Sigmoid colon (tissue), 7 donors: ENCODE results near the gene DHX35. TPM values are rescaled to one million over a fixed set of nuclear protein-coding genes. Genes with fewer than 3 reads are reported as not detected.

Source experiments
- DNase-seq: peaks from one replicate; pipeline ENCODE4 v3.0.0-alpha.2; 2019
- H3K27ac ChIP-seq, 4 donors: fragments of 200-600 bp; sonication (generic); one replicate each; pipeline ENCODE4 v1.5.1; 2016 to 2019; ENCODE audit warnings: mild to moderate bottlenecking in 1 of 4
- H3K27me3 ChIP-seq, 3 donors: fragments of 200-600 bp; sonication (generic); one replicate each; pipeline ENCODE4 v1.5.1; 2019; ENCODE audit warnings: mild to moderate bottlenecking in 1 of 3
- H3K36me3 ChIP-seq, 4 donors: fragments of 200-600 bp; sonication (generic); one replicate each; pipeline ENCODE4 v1.5.1; 2016 to 2019
- H3K4me1 ChIP-seq, 4 donors: fragments of 200-600 bp; sonication (generic); one replicate each; pipeline ENCODE4 v1.5.1; 2017 to 2019
- H3K4me3 ChIP-seq, 4 donors: fragments of 200-600 bp; sonication (generic); one replicate each; pipeline ENCODE4 v1.5.1; 2017 to 2019; ENCODE audit warnings: mild to moderate bottlenecking in 2 of 4, moderate library complexity in 1 of 4
- H3K9me3 ChIP-seq, 4 donors: fragments of 200-600 bp in 3 of 4; sonication (generic) in 3 of 4; one replicate each; pipeline versions ENCODE4 v1.5.1 to v1.6.1; 2013 to 2019
- EP300 ChIP-seq, 4 donors: sonication (generic); formaldehyde crosslinking; IDR thresholded peaks; one replicate each; pipeline ENCODE4 v1.6.1; 2017; ENCODE audit warnings: antibody characterized with exemption in 4 of 4
- POLR2A ChIP-seq, 2 donors: fragments of 450-650 bp; IDR thresholded peaks; one replicate each; pipeline ENCODE4 v1.6.1; 2016; ENCODE audit warnings: antibody characterized with exemption in 2 of 2, mild to moderate bottlenecking in 2 of 2, moderate library complexity in 2 of 2
- POLR2AphosphoS5 ChIP-seq, 4 donors: sonication (generic); formaldehyde crosslinking; IDR thresholded peaks; one replicate each; pipeline ENCODE4 v1.6.1; 2017; ENCODE audit warnings: antibody characterized with exemption in 4 of 4
- WGBS, 2 donors: extraction: QIAGEN DNeasy Blood & Tissue Kit; methylation state at CpG; one replicate each; pipeline ENCODE4 v1.1.7; 2013; 5-methylcytosine and 5-hydroxymethylcytosine counted together
- intact Hi-C: fragments of 100-400 bp; cut with DNase I; formaldehyde crosslinking; loops from one replicate; pipeline ENCODE4 v1.15.1; 2023
- polyA plus RNA-seq, 3 donors: library from polyadenylated mRNA; stranded (reverse); fragments of 200-250 nt; gene quantifications; one replicate each; pipeline ENCODE4 v1.2.3, GENCODE V29; 2013
- total RNA-seq, 4 donors: library from RNA; depleted of rRNA; stranded (reverse); fragments of >200 nt; gene quantifications; one replicate each; pipeline ENCODE4 v1.1.0, GENCODE V29; 2016
- TF ChIP-seq, protein P1 (sequence below), 4 experiments: fragments of 450-650 bp in 3 of 4; fragments of 200-600 bp in 1 of 4; IDR thresholded peaks; one replicate each; pipeline ENCODE4 v1.5.1; 2016 to 2019; ENCODE audit warnings: antibody characterized with exemption in 4 of 4, mild to moderate bottlenecking in 3 of 4, moderate library complexity in 2 of 4
- donor health status: healthy with polysubstance abuse.
- donor health status: Bipolar disorder and iron deficiency.
- donor health status: healthy.

DHX35 gene
- total and polyA plus RNA-seq, 7 donors, result 8.8 to 33.2 (median 16.1) TPM

DNA sequence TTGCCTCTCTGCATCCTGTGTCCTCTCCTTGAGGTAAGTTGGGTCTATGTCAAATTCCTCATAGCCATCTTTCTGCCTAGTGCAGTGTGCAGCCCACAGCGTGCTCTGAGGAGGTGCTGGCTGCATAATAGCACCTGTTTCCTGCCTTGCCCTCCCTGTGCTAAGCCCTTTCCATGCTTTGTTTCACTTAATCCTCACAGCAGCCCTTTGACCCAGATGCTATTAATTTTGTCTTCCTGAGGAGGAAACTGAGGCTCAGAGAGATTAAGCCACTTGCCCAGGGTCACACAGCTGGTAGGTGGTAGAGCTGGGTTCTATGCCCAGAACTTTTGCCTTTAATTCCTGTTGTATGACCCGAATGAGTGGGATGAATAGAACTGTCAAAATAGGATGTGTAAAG lies 22.5 kb upstream of the DHX35 start:
- peak; percentile 2 for DNase-seq
- 89 to 95% methylated on average over 2 of the region's 2 CpGs for WGBS, 2 donors
- Histone ChIP-seq H3K4me3 (no peak overlapping the region), H3K36me3 (peaks cover 0 to 45% (median 6%) of the 10 kb centered on the region in 4 donors), H3K9me3 (no peaks in the 10 kb centered on the region), H3K27ac (peak overlapping the region in 3 of 4 donors; percentile 5 to 50 (median 18)), H3K27me3 (no peaks in the 10 kb centered on the region), H3K4me1 (peaks cover 0 to 30% (median 15%) of the 10 kb centered on the region in 4 donors)
- TF ChIP-seq POLR2A (IDR thresholded peaks at IDR 0.05), result no peak
- no peak for TF ChIP-seq POLR2AphosphoS5 (IDR thresholded peaks at IDR 0.05)
- TF ChIP-seq, protein P1, sequence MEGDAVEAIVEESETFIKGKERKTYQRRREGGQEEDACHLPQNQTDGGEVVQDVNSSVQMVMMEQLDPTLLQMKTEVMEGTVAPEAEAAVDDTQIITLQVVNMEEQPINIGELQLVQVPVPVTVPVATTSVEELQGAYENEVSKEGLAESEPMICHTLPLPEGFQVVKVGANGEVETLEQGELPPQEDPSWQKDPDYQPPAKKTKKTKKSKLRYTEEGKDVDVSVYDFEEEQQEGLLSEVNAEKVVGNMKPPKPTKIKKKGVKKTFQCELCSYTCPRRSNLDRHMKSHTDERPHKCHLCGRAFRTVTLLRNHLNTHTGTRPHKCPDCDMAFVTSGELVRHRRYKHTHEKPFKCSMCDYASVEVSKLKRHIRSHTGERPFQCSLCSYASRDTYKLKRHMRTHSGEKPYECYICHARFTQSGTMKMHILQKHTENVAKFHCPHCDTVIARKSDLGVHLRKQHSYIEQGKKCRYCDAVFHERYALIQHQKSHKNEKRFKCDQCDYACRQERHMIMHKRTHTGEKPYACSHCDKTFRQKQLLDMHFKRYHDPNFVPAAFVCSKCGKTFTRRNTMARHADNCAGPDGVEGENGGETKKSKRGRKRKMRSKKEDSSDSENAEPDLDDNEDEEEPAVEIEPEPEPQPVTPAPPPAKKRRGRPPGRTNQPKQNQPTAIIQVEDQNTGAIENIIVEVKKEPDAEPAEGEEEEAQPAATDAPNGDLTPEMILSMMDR (IDR thresholded peaks at IDR 0.05), result no peak
- no peak for TF ChIP-seq EP300 (IDR thresholded peaks at IDR 0.05)
- intact Hi-C loops, result no loop called here

DNA sequence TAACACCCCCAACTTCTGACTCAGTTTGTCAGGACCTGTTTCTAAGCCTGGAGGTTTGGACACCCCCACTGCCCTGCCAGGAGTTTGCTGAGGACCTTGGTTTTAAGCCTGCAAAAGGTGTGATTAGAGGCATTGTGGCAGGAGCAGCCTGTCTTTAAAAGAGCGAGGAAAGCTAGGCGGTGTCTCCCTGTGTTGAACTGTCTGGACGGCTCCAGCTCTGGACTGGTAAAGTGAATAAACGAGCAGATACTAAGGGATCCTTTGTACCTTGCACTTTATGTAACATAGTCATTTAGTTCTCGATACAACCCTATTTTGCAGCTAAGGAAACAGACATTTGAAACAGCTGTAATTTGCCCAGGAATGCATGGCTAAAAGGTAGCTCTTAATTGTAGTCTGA lies 21.5 kb upstream of the DHX35 start:
- WGBS, 2 donors, result 90 to 96% methylated on average over 5 of the region's 5 CpGs
- Histone ChIP-seq H3K9me3 (no peaks in the 10 kb centered on the region), H3K27ac (peak overlapping the region in 3 of 4 donors; percentile 5 to 50 (median 13)), H3K36me3 (peaks cover 0 to 48% (median 6%) of the 10 kb centered on the region in 4 donors), H3K4me1 (peaks cover 0 to 25% (median 12%) of the 10 kb centered on the region in 4 donors), H3K4me3 (no peak overlapping the region), H3K27me3 (no peaks in the 10 kb centered on the region)
- TF ChIP-seq EP300 (IDR thresholded peaks at IDR 0.05), result no peak
- TF ChIP-seq POLR2A (IDR thresholded peaks at IDR 0.05), result no peak
- TF ChIP-seq POLR2AphosphoS5 (IDR thresholded peaks at IDR 0.05), result no peak
- TF ChIP-seq, protein P1 (IDR thresholded peaks at IDR 0.05), result no peak
- peak; percentile 6 for DNase-seq
- intact Hi-C loops, result no loop called here

DNA sequence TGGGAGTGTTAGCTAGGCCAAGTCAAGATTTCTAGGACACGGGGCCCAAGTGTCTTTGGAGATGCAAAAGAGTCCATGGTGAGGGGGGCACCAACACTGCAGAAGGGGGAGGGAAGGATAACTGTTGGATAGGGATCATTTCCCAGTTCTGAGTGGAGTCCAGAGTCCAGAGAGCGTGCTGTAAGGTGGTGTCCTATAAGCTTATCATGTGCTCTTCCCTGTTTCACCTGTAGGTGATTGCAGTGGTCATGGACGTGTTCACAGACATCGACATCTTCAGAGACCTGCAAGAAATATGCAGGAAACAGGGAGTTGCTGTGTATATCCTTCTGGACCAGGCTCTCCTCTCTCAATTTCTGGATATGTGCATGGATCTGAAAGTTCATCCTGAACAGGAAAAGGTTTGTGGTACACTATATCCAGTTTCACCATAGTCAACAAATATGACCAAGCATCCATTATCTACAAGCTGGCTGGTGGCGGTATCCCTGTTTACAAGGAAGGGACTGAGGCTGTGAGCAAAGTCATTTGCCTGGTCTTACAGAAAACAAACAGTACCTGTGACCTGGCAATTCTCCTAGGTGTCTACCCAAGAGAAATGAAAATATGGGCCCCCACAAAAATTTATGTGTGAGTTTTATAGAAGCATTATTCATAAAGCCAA lies 20.3 kb upstream of the DHX35 start:
- intact Hi-C loops, result no loop called here
- H3K9me3 ChIP-seq, result no peaks in the 10 kb centered on the region
- peak; percentile 12 for DNase-seq
- peaks cover 0 to 16% (median 6%) of the 10 kb centered on the region in 4 donors for H3K4me1 ChIP-seq
- H3K4me3 ChIP-seq, result no peak overlapping the region
- H3K27ac ChIP-seq, result peak overlapping the region in 2 of 4 donors; percentile 13 to 50
- no peak for TF ChIP-seq POLR2A (IDR thresholded peaks at IDR 0.05)
- TF ChIP-seq, protein P1 (IDR thresholded peaks at IDR 0.05), result peak in 1 of 4 experiments; percentile 13
- 86 to 94% methylated on average over 5 of the region's 5 CpGs for WGBS, 2 donors
- no peaks in the 10 kb centered on the region for H3K27me3 ChIP-seq
- peaks cover 0 to 53% (median 6%) of the 10 kb centered on the region in 4 donors for H3K36me3 ChIP-seq

DNA sequence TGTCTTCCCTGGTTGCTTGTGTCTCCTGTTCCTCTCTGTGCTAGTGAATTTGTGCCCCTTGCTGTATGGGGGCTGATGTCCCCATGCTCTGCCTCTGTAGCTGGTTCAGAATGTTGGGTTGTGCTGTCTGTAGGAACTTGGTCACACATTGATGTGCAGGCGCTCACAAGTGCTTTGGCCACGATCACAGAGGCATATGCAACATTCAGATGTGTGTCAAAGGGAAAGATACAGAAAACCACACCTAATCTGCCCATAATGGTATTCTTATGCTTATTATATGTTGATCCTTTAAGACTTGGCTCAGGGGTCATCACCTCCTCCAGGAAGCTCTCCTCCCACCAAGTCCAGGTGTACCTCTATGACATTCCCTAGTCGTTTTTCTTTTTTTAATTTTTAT lies 17.1 kb upstream of the DHX35 start:
- TF ChIP-seq POLR2AphosphoS5 (IDR thresholded peaks at IDR 0.05) (no peak), EP300 (IDR thresholded peaks at IDR 0.05) (no peak), POLR2A (IDR thresholded peaks at IDR 0.05) (no peak)
- TF ChIP-seq, protein P1 (IDR thresholded peaks at IDR 0.05), result no peak
- Histone ChIP-seq H3K9me3 (no peaks in the 10 kb centered on the region), H3K27ac (no peak overlapping the region), H3K4me3 (no peak overlapping the region), H3K36me3 (peaks cover 0 to 71% (median 8%) of the 10 kb centered on the region in 4 donors), H3K27me3 (no peaks in the 10 kb centered on the region), H3K4me1 (peaks cover 0 to 6% (median 0%) of the 10 kb centered on the region in 4 donors)
- intact Hi-C loops, result no loop called here
- peak; percentile 10 for DNase-seq
- 92 to 96% methylated on average over 3 of the region's 3 CpGs for WGBS, 2 donors
